Activated naive CD8-positive, alpha-beta T cell treated with anti-CD3 and anti-CD28 coated beads, Interleukin-2, amount 10 ng/mL, durations not matched to agents 7 days and 5 days (primary cell): ENCODE data around the gene GORASP1. TPM values are rescaled to one million over a fixed set of nuclear protein-coding genes. Genes with fewer than 3 reads are reported as not detected.

Experiments
- ATAC-seq: fragments of 150-1000 bp; cut with Tn5 transposase; one replicate; pipeline ENCODE4 v1.10.0; 2021; ENCODE audit warnings: low read depth, moderate library complexity
- POLR2A ChIA-PET: fragments of 350-600 bp; sonication (Branson Sonifier 250); formaldehyde crosslinking; loops from one replicate; lab custom pipeline; 2021; ENCODE audit warnings: antibody characterized with exemption; lab: Charles Lee
- DNase-seq: peaks from one replicate; pipeline ENCODE4 v3.0.0; 2021
- H3K27ac Mint-ChIP-seq: one replicate; pipeline ENCODE4 v1.8.0; 2022; ENCODE audit warnings: mild to moderate bottlenecking, mixed read lengths
- H3K27me3 Mint-ChIP-seq: one replicate; pipeline ENCODE4 v1.8.0; 2022; ENCODE audit warnings: mild to moderate bottlenecking, moderate library complexity, mixed read lengths
- H3K36me3 Mint-ChIP-seq: one replicate; pipeline ENCODE4 v1.8.0; 2021; ENCODE audit warnings: mild to moderate bottlenecking, mixed read lengths
- H3K4me1 Mint-ChIP-seq: one replicate; pipeline ENCODE4 v1.8.0; 2021; ENCODE audit warnings: mixed read lengths
- H3K4me3 Mint-ChIP-seq: one replicate; pipeline ENCODE4 v1.8.0; 2022; ENCODE audit warnings: mild to moderate bottlenecking, moderate library complexity, mixed read lengths
- H3K9me3 Mint-ChIP-seq: one replicate; pipeline ENCODE4 v1.8.0; 2021; ENCODE audit warnings: mixed read lengths
- total RNA-seq, 2 experiments: library from RNA; stranded (reverse); gene quantifications; one replicate each; pipeline ENCODE4 v1.2.3, GENCODE V29; 2021

GORASP1 gene
- total RNA-seq, 2 experiments from 2014 or later: 25.1 to 28.1 TPM

DNA sequence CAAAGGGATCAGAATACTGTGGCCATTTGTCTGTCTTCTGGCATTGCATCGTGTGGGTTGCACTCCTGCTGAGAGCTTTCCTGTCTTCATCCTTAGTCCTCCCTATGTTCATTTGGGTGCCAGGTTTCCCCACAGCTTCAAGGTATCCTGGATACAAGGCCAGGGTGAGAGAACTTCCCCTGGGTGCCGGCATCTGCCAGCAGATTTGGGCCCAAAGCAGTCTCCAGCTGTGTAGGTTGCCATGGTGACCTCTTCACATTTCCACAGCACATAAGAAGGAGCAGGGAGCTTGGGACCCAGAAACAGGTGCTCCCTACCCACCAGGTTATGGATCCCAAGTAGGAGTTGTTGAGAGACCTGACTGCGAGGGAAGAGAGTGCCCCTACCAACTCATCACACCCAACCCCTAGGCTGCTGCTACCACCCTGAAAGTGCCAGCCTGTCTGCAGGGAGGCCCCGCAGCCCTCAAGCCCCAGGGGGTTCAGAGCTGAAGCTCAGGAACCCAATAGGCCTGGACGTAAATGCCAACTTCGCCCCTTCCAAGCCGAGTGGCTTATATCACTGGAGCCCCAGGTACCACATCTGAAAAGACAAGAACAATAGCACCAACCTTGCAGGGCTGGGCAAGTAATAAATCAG lies 20.0 kb upstream of the GORASP1 start:
- Mint-ChIP-seq H3K27ac (peak overlapping the region; percentile 17), H3K9me3 (no peaks in the 10 kb centered on the region), H3K4me3 (peak overlapping the region; percentile 40), H3K36me3 (no peaks in the 10 kb centered on the region), H3K27me3 (peaks cover 15% of the 10 kb centered on the region), H3K4me1 (peaks cover 25% of the 10 kb centered on the region)
- POLR2A ChIA-PET: interaction anchor here (1.0 to 3.9 kb wide), 4 partner anchors 18 to 161 kb away, joined by 3 to 15 read pairs (median 8); partner anchors contain the start of gene TTC21A
- peak; percentile 32 for DNase-seq
- ATAC-seq: peak; percentile 32

DNA sequence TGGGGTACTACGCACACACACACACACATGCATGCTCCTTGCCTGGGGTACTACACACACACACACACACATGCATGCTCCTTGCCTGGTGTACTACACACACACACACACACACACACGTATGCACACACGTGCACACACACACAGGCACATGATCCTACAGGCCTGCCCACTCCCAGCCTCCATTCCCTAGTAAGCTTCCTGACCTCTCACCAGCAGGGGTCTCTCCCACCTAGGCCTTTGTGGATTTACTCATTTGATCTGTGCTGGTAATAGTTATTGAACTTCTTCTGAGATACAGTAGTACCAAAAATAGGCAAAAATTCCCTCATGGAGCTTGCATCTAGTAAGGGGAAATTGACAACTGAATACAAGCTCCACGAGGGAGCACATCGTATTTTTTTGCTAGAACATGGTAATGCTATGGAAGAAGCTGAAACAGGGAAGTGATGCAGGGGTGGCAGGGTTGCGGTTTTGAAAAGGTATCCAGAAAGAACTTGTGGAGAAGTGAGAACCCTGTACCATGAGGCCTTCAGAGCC lies 19.2 kb upstream of the GORASP1 start:
- H3K27me3 Mint-ChIP-seq: peaks cover 22% of the 10 kb centered on the region
- DNase-seq (no peak), ATAC-seq (peak; percentile 55)
- H3K27ac Mint-ChIP-seq: no peak overlapping the region
- no peak overlapping the region for H3K4me3 Mint-ChIP-seq
- POLR2A ChIA-PET: interaction anchor here (2.2 to 3.9 kb wide), 2 partner anchors 18 to 162 kb away, joined by 9 to 15 read pairs; partner anchors contain the start of gene TTC21A
- H3K36me3 Mint-ChIP-seq: no peaks in the 10 kb centered on the region
- peaks cover 25% of the 10 kb centered on the region for H3K4me1 Mint-ChIP-seq
- no peaks in the 10 kb centered on the region for H3K9me3 Mint-ChIP-seq

DNA sequence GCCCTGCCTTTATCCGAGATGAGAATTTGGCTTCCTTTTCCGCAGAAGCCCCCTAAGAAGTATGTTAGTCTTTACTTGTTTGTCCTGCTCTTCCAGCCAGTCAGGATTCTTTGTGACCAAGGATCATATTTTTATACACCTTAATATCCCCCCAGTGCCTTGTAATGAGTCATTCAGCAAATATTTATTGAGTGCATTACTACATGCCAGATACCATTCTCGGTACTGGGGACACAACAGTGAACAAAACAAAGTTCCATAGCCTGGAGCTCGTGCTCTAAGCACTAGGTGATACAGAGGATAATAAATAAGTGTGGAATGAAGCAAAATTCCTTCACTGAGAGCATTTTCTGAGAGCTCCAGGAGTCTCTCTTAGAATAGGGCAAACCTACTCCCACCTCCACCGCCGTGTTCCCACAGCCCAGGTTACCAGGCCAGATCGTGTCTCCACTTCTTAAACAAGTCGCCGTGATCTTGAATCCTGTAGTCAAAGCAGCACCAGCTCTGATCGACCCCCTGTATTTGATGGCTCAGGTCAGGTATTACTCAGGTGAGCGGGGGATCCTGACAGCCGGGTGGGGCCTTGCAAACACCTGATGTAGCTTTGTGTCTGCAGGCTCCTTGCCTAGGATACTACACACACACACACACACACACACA lies 18.5 kb upstream of the GORASP1 start:
- no peak overlapping the region for H3K27ac Mint-ChIP-seq
- H3K9me3 Mint-ChIP-seq: no peaks in the 10 kb centered on the region
- H3K4me3 Mint-ChIP-seq: no peak overlapping the region
- ATAC-seq (no peak), DNase-seq (no peak)
- POLR2A ChIA-PET: interaction anchor here (0.5 to 3.9 kb wide), 2 partner anchors 17 to 39 kb away, joined by 4 to 15 read pairs; partner anchors contain the start of gene TTC21A
- H3K36me3 Mint-ChIP-seq: no peaks in the 10 kb centered on the region
- peaks cover 22% of the 10 kb centered on the region for H3K4me1 Mint-ChIP-seq
- peaks cover 25% of the 10 kb centered on the region for H3K27me3 Mint-ChIP-seq

DNA sequence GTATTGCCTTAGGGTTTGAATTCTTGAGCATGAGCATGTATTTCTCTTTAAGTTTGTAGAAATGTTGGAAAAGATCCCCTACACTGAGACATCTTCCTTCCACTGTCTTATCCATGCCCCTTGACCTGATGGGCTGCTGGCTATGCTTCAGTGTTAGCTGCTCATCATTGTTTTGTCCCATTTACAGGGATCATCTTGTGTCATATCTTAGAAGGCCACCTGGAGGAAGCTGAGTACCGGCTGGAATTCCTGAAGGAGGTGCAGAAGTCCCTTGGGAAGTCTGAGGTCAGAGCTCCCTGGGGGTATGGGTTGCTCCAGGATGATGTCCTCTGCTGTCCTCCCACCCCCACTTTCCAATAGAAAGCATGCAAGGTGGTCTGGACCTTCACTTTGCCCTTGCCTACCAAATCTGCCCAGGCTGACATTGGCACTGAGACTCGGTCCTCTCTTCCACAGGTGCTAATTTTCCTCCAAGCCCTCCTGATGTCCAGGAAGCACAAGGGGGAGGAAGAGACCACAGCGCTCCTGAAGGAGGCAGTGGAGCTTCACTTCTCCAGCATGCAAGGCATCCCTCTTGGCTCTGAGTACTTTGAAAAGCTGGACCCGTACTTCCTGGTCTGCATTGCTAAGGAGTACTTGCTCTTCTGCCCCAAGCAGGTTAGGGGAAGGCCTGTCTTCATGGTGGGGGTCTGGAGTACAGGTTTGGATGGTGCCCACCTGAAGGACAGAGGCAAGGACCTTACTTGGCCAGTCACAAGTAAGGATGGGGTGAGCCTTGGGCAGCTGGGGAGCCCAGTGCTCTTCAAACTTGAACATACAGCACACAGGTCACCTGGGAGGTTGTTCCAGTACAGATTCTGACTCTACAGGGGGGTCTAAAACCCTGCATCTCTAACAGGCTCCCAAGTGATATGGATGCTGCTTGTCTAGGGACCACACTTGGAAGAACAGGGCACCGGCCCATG lies 17.7 kb upstream of the GORASP1 start:
- DNase-seq (no peak), ATAC-seq (no peak)
- Mint-ChIP-seq H3K9me3 (no peaks in the 10 kb centered on the region), H3K4me1 (peaks cover 20% of the 10 kb centered on the region), H3K4me3 (no peak overlapping the region), H3K27me3 (peaks cover 28% of the 10 kb centered on the region), H3K27ac (no peak overlapping the region), H3K36me3 (no peaks in the 10 kb centered on the region)
- POLR2A ChIA-PET: interaction anchor here (0.5 to 3.9 kb wide), 3 partner anchors 16 to 281 kb away, joined by 4 to 15 read pairs (median 4); partner anchors contain the start of gene TTC21A

DNA sequence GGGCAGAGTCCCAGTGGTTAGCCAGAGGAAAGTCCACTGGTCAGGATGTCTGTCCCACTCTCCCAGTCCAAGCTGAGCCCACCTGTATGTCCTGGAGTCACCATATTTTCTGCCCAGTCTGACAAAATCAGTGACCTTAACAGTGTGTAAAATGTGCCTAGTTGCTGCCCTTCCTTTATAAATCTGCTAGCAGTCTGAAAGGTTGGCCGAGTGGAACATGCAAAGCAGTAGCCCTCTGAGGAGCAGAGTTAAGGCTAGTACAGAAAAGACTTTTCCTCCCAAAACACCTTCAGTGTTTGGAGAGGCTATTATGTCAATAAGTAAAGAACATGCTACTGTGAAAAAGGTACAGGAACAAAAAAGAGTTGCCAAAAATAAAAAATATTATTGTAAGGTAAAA lies 15.4 kb upstream of the GORASP1 start:
- H3K4me1 Mint-ChIP-seq: peaks cover 17% of the 10 kb centered on the region
- H3K27ac Mint-ChIP-seq: no peak overlapping the region
- H3K9me3 Mint-ChIP-seq: no peaks in the 10 kb centered on the region
- DNase-seq (no peak), ATAC-seq (no peak)
- no peaks in the 10 kb centered on the region for H3K36me3 Mint-ChIP-seq
- H3K4me3 Mint-ChIP-seq: no peak overlapping the region
- peaks cover 38% of the 10 kb centered on the region for H3K27me3 Mint-ChIP-seq
- POLR2A ChIA-PET: no interaction called here

DNA sequence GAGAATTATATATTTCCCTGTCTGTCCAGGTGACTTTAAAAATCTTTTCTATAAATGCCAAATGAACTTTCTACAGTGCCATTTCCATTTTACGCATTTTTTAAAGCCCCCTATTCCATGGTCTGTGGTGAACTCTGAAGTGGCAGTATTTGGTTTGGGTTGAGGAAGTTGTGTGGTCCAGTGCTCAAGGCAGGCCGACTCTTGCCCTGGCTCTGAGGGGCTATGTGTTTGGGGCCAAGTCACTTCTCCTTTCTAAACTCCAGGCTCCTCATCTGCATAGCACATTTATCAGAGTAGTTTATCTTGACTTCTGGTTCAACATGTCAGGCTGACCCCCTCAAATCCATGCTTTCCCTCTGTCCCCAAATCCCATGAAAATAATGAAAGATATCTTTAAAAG lies 14.2 kb upstream of the GORASP1 start:
- no peak for DNase-seq
- Mint-ChIP-seq H3K4me3 (no peak overlapping the region), H3K27me3 (peaks cover 43% of the 10 kb centered on the region), H3K9me3 (no peaks in the 10 kb centered on the region), H3K27ac (no peak overlapping the region), H3K4me1 (peaks cover 7% of the 10 kb centered on the region), H3K36me3 (no peaks in the 10 kb centered on the region)
- POLR2A ChIA-PET: no interaction called here
- ATAC-seq: no peak

DNA sequence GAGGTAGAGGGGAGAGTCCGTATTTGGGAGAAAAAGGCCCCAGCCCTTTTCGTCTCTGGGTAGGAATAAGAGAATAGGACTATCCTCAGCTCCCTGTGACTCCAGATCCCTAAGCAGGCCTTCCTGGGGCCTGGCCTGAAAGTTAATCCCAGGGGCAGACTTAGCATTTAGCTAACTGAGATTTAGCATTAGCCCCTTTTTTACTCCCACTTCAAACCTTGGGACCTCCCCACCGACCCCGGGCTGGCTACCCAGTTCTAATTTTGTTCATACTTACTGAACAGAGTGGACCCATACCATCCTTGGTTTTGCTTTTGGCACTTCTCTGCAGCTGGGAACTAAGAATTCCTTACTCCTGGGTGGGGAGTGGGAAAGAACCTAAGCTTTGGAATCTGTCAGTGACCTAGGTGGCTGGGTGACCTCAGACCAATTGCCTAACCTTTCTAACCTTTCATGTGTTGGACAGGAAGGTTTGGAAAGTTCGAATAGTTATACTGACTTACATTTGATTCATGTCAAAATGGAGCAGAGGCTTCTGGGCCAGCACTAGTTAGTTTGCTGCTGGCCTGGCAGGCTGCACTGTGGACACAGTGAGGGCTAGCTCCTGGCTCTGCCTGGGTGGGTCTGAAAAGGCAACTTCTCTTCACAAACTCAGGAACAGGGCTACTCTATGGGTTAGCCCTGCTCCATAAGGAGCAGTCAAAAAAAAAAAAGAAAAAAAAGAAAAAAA lies 11.7 kb upstream of the GORASP1 start:
- DNase-seq: no peak
- Mint-ChIP-seq H3K9me3 (no peaks in the 10 kb centered on the region), H3K36me3 (no peaks in the 10 kb centered on the region), H3K4me1 (peaks cover 4% of the 10 kb centered on the region), H3K27ac (no peak overlapping the region), H3K4me3 (no peak overlapping the region), H3K27me3 (peaks cover 47% of the 10 kb centered on the region)
- ATAC-seq: no peak
- POLR2A ChIA-PET: no interaction called here

DNA sequence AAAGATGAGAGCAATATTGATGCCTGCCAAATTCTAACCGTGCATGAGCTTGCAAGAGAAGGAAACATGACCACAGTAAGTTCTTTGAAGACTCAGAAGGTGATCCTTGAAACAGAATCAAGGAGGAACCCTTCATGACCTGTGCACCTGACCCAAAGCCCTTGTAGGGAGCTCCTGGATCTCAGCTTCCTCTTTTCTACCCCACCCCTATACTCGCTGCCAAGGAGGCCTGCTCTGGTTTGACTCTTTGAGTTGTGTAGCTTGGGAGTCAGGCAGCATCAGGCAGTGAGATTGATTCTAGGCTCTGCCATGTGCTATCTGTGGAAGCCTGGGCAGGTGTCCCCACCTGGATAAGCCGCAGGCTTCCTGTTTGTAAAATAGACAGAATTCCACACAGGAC lies 10.7 kb upstream of the GORASP1 start:
- POLR2A ChIA-PET: interaction anchor here (0.8 kb wide), 1 partner anchor 9 kb away, joined by 3 read pairs; no protein-coding TSS in a partner anchor
- no peak for ATAC-seq

DNA sequence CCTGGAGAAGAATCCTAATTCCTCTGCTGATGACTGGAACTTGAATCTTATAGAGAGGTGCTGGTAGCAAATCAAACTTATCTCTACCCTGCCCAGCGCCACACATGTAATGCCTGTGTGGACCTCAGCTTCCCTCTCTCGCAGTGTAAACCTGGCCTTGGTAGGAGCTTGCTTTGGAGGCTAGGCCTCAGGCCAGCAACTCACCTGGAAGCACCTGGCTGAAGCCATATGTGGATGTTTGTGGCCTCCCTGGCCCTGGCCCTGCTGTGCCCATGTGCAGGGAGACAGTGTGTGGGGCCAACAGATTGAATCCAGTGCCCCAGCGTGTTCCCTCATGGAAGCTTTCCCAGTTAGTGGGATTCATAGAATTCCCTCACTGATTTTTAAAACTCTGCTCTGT lies 8.4 kb upstream of the GORASP1 start:
- DNase-seq (no peak), ATAC-seq (no peak)
- POLR2A ChIA-PET: no interaction called here
- no peaks in the 10 kb centered on the region for H3K36me3 Mint-ChIP-seq
- H3K27ac Mint-ChIP-seq: no peak overlapping the region
- no peaks in the 10 kb centered on the region for H3K9me3 Mint-ChIP-seq
- no peak overlapping the region for H3K4me3 Mint-ChIP-seq
- peaks cover 55% of the 10 kb centered on the region for H3K27me3 Mint-ChIP-seq
- H3K4me1 Mint-ChIP-seq: peaks cover 2% of the 10 kb centered on the region

More for the DNA sequence above, 10.7 kb upstream of the GORASP1 start:
- Mint-ChIP-seq H3K27me3 (peaks cover 51% of the 10 kb centered on the region), H3K36me3 (no peaks in the 10 kb centered on the region), H3K4me1 (peaks cover 4% of the 10 kb centered on the region), H3K27ac (no peak overlapping the region), H3K4me3 (no peak overlapping the region), H3K9me3 (no peaks in the 10 kb centered on the region)
- DNase-seq: no peak

DNA sequence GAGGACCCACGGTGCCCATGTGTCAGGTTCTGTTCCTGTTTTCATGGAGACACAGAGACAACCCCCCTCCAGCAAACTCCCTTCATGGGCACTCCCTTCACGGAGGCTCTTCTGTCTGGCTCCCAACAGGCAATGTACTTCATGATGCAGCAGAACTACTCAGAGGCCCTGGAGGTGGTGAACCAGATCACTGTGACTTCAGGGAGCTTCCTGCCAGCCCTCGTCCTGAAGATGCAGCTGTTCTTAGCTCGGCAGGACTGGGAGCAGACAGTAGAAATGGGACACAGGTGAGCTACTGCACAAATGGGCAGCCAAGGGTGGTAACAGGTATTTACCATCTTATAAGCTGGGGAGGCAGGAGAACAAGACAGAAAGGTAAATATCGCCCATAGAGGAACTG lies 7.0 kb upstream of the GORASP1 start:
- DNase-seq (no peak), ATAC-seq (no peak)
- peaks cover 3% of the 10 kb centered on the region for H3K4me1 Mint-ChIP-seq
- no peak overlapping the region for H3K4me3 Mint-ChIP-seq
- H3K36me3 Mint-ChIP-seq: no peaks in the 10 kb centered on the region
- POLR2A ChIA-PET: no interaction called here
- H3K9me3 Mint-ChIP-seq: no peaks in the 10 kb centered on the region
- H3K27ac Mint-ChIP-seq: no peak overlapping the region
- peaks cover 56% of the 10 kb centered on the region for H3K27me3 Mint-ChIP-seq

DNA sequence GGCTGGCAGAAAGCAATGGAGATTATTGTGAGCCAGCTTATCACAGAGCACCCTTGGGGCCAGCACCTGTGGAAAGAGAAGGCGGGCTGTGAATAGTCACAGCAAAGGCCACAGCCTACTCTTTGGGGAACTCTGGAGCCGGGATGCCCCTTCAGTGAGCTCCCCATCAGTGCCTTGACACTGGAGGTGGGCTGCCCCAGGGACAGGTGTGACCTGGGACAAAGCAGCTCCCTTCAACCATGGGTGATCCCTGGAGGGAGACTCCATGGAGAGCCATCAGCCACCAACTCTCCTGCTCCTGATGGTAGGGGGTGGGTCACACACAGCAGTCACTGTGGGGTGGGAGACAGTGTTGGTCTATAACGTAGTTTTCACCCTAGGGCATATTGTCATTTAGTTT lies 5.9 kb upstream of the GORASP1 start:
- H3K27me3 Mint-ChIP-seq: peaks cover 58% of the 10 kb centered on the region
- DNase-seq: no peak
- no peaks in the 10 kb centered on the region for H3K36me3 Mint-ChIP-seq
- H3K4me3 Mint-ChIP-seq: no peak overlapping the region
- H3K9me3 Mint-ChIP-seq: no peaks in the 10 kb centered on the region
- peaks cover 14% of the 10 kb centered on the region for H3K4me1 Mint-ChIP-seq
- H3K27ac Mint-ChIP-seq: no peak overlapping the region
- POLR2A ChIA-PET: no interaction called here
- no peak for ATAC-seq

DNA sequence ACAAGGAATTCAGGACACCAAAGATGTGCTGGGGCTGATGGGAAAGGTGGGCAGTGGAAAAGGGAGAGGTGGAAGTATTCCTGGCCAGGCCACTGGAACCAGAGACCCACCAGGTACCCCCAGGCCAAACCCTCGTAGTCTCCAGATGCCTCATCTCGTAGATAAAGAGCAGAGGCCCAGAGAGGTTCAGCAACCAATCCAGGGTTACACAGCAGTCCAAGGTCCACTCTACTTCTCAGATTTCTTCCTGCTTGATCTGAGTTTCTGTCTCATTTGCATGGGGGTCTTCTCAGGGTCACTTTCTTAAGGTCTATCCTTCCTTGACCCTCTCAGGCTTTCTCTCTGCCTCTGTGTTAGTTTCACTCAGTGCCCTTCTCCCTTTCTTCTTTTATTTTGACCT lies 5.1 kb upstream of the GORASP1 start:
- H3K27me3 Mint-ChIP-seq: peaks cover 53% of the 10 kb centered on the region
- no peak for DNase-seq

More for the DNA sequence above, 5.1 kb upstream of the GORASP1 start:
- Mint-ChIP-seq H3K36me3 (no peaks in the 10 kb centered on the region), H3K9me3 (no peaks in the 10 kb centered on the region), H3K27ac (no peak overlapping the region), H3K4me3 (no peak overlapping the region), H3K4me1 (peaks cover 18% of the 10 kb centered on the region)
- ATAC-seq: no peak
- POLR2A ChIA-PET: no interaction called here
